Lung (tissue), 12 donors: Measurements from ENCODE around the gene HCN4. TPM values are rescaled to one million over a fixed set of nuclear protein-coding genes. Genes with fewer than 3 reads are reported as not detected.
"Not testable (repeated sequence)": the region's sequence is repeated elsewhere in the genome, so short reads cannot be mapped to it uniquely, and the experiment has no call there.

ENCODE experiments used
- ATAC-seq: fragments of 200-7000 bp; cut with Tn5 transposase; one replicate; pipeline ENCODE4 v1.9.1; 2020; ENCODE audit warnings: moderate number of reproducible peaks; ENCODE audit not compliant: insufficient read depth, low FRiP score
- DNase-seq, 3 donors: peaks; one replicate each; pipeline ENCODE4 v3.0.0-alpha.2; 2013 to 2017
- H3K27ac ChIP-seq, 2 donors: one replicate each; pipeline ENCODE4 v1.5.1; 2013; ENCODE audit warnings: mild to moderate bottlenecking in 2 of 2, moderate library complexity in 2 of 2, control low read depth in 1 of 2, inconsistent platforms in 1 of 2, low read depth in 1 of 2, low read length in 1 of 2
- H3K27me3 ChIP-seq, 3 donors: one replicate each; pipeline ENCODE4 v1.5.1; 2013; ENCODE audit warnings: low read length in 2 of 3; ENCODE audit not compliant: control insufficient read depth in 3 of 3, insufficient read depth in 3 of 3
- H3K36me3 ChIP-seq, 4 donors: one replicate each; pipeline ENCODE4 v1.5.1; 2013; ENCODE audit warnings: low read length in 4 of 4, mild to moderate bottlenecking in 1 of 4, moderate library complexity in 1 of 4; ENCODE audit not compliant: control insufficient read depth in 4 of 4, insufficient read depth in 4 of 4
- H3K4me1 ChIP-seq, 5 donors: one replicate each; pipeline ENCODE4 v1.5.1; 2013; ENCODE audit warnings: low read length in 5 of 5, mild to moderate bottlenecking in 2 of 5, moderate library complexity in 1 of 5; ENCODE audit not compliant: control insufficient read depth in 5 of 5, insufficient read depth in 5 of 5
- H3K4me3 ChIP-seq: one replicate; pipeline ENCODE4 v1.5.1; 2013; ENCODE audit warnings: mild to moderate bottlenecking, control low read depth, moderate library complexity
- H3K9ac ChIP-seq, 2 donors: one replicate each; pipeline ENCODE4 v1.5.1; 2013; ENCODE audit warnings: low read length in 2 of 2, control low read depth in 1 of 2; ENCODE audit not compliant: insufficient read depth in 1 of 2
- H3K9me3 ChIP-seq, 4 donors: one replicate each; pipeline ENCODE4 v1.5.1; 2013; ENCODE audit warnings: low read length in 3 of 4, mild to moderate bottlenecking in 1 of 4, moderate library complexity in 1 of 4; ENCODE audit not compliant: control insufficient read depth in 4 of 4, insufficient read depth in 3 of 4
- WGBS, 2 donors: extraction: QIAGEN DNeasy Blood & Tissue Kit; methylation state at CpG; one replicate each; pipeline ENCODE4 v1.1.7; 2013; 5-methylcytosine and 5-hydroxymethylcytosine counted together
- polyA plus RNA-seq, 2 donors: library from polyadenylated mRNA; stranded (reverse); fragments of 200-250 nt; gene quantifications; one replicate each; pipeline ENCODE4 v1.2.1, GENCODE V29; 2013
- total RNA-seq, 2 donors: library from RNA; depleted of rRNA in 1 of 2; stranded (reverse); fragments of >200 nt in 1 of 2; gene quantifications; one replicate each; pipeline ENCODE4 v1.2.1, GENCODE V29; 2014 to 2021
- TF ChIP-seq, protein P1 (sequence below): IDR thresholded peaks from 2 replicates; pipeline ENCODE4 v1.5.1; 2012; ENCODE audit warnings: mild to moderate bottlenecking; ENCODE audit errors: control extremely low read depth, extremely low read depth
- donor health status: control.
- donor health status: control.
- donor health status: Bipolar disorder and iron deficiency.
- donor health status: healthy.
- donor health status: DM: yes; HTN: yes; CAD: no.

HCN4 gene
- total and polyA plus RNA-seq, 4 donors = 0.06 to 1.0 (median 0.21) TPM

DNA sequence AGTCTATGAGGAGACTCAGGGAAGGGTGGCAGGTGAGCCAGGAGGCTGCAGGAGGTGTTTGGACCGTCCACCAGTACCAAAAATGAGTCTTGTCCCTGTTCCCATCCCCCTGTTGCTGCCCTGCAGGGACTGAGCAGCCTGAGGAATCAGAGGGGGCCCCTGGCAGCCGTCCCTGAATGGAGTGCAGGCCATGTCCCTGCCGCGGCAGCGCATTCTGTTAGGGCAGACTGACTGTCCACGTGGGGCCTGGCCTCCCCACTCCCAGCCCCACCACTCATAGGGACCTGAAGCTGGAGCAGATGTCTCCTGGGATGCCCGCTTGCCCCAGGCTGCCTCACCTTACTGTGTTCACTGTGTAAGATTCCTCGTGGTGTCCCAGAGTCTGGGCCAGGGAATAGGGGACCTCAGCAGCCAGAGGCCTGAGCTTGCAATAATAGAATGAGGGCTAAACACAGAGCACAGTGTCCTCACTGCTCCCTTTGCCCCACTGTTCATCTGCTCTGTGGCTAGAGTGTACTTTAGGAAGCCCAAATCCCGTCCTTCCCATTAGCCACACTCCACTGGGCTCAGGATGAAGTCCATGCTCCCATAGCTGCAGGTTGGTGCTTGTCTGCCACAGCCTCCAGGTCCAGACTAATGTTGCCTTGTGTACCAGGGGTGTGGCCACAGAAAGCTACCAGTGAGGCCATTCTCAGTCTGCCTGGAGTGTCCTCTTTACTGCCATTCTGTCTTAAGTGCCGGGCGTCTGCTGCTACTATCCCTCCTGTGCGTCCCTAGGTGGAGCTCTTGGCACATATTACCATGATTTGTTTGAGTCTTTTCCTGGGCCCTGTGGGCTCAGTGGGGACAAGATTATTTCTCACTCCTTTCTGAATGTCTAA is 63.2 kb downstream of the HCN4 start:
- peak in 2 of 3 donors; percentile 31 to 61 for DNase-seq
- WGBS, 2 donors = 74 to 75% methylated on average over 12 of the region's 12 CpGs
- ATAC-seq = no peak
- Histone ChIP-seq H3K9ac (no peak overlapping the region), H3K4me1 (no peaks in the 10 kb centered on the region), H3K27me3 (no peaks in the 10 kb centered on the region), H3K9me3 (no peaks in the 10 kb centered on the region), H3K36me3 (peaks cover 0 to 26% (median 10%) of the 10 kb centered on the region in 4 donors), H3K27ac (no peak overlapping the region), H3K4me3 (no peak overlapping the region)
- TF ChIP-seq, protein P1, sequence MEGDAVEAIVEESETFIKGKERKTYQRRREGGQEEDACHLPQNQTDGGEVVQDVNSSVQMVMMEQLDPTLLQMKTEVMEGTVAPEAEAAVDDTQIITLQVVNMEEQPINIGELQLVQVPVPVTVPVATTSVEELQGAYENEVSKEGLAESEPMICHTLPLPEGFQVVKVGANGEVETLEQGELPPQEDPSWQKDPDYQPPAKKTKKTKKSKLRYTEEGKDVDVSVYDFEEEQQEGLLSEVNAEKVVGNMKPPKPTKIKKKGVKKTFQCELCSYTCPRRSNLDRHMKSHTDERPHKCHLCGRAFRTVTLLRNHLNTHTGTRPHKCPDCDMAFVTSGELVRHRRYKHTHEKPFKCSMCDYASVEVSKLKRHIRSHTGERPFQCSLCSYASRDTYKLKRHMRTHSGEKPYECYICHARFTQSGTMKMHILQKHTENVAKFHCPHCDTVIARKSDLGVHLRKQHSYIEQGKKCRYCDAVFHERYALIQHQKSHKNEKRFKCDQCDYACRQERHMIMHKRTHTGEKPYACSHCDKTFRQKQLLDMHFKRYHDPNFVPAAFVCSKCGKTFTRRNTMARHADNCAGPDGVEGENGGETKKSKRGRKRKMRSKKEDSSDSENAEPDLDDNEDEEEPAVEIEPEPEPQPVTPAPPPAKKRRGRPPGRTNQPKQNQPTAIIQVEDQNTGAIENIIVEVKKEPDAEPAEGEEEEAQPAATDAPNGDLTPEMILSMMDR = peak; percentile 9

DNA sequence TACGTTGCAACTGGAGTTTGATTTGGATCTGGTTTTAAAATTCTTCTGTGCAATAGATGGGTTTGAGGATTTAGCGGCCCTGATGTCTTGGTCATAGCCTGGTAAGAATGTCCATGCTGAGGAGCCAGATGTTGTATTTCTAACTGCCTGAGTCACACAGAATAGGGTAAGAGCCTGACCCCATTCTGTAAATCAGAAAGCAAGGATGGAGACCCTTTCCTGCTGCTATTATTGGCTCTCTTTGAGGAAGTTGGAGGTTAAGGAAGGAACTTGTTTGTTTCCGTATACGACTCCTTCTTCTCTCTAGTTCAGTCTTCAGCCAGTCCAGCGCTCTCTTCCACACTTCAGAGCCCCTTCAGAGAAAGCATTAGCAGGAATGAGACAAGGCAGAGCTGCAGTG is 65.1 kb downstream of the HCN4 start:
- no peaks in the 10 kb centered on the region for H3K9me3 ChIP-seq
- no peak for ATAC-seq
- DNase-seq = no peak
- H3K9ac ChIP-seq = no peak overlapping the region
- H3K4me3 ChIP-seq = no peak overlapping the region
- TF ChIP-seq, protein P1 = no peak
- H3K36me3 ChIP-seq = peaks cover 2 to 35% (median 11%) of the 10 kb centered on the region in 4 donors
- H3K4me1 ChIP-seq = no peaks in the 10 kb centered on the region
- H3K27ac ChIP-seq = no peak overlapping the region
- no peaks in the 10 kb centered on the region for H3K27me3 ChIP-seq
- 34 to 58% methylated on average over 5 of the region's 5 CpGs for WGBS, 2 donors

DNA sequence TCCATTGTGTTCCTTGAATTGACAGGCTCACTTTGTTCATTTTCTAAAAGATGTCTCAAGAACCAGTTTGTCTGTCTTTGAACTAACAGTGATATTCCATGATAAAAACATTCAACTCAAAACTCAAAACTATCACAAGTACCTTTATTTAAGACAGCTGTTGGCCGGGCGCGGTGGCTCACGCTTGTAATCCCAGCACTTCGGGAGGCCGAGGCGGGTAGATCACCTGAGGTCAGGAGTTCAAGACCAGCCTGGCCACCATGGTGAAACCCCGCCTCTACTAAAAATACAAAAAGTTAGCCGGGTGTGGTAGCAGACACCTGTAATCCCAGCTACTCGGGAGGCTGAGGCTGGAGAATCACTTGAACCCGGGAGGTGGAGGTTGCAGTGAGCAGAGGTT is 68.5 kb downstream of the HCN4 start:
- peaks cover 2 to 44% (median 17%) of the 10 kb centered on the region in 4 donors for H3K36me3 ChIP-seq
- DNase-seq = not testable (repeated sequence)
- WGBS, 2 donors = 93 to 96% methylated on average over 11 of the region's 11 CpGs

DNA sequence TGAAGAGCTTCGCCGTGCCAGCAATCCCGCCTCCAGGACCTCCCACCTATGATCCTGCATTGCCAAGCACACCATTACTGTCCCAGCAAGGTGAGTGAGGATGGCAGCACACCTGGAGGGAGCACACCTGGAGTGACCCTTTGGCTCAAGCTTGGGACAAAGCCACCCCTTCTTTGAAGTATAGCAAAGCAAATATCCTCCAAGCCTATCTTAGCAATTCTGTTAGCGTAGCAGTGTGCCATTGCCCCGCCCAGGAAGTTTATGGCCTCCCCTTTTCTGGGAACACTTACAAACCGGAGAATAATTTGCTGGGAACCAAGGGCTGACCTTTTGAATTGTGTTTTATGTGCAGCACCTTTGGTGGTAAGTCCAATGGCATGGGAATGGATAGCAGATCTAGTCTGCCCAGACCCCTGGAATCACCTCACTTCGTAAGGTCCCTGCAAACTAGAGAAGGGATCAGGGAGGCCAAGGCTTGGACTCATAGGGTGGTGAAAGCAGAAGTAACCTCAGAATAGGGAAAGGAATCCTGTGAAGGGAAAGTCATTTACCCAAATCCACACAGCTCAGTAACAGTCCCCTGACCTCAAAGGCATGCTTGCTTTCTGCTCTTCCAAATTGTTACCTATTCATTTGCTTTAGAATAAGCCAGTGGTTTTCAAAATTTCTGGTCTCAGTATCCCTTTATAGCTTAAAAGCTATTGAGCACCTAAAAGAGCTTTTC is 70.1 kb downstream of the HCN4 start:
- Histone ChIP-seq H3K27ac (no peak overlapping the region), H3K4me1 (no peaks in the 10 kb centered on the region), H3K27me3 (no peaks in the 10 kb centered on the region), H3K36me3 (peaks cover 2 to 50% (median 18%) of the 10 kb centered on the region in 4 donors), H3K9me3 (no peaks in the 10 kb centered on the region), H3K9ac (no peak overlapping the region), H3K4me3 (no peak overlapping the region)
- DNase-seq (no peak), ATAC-seq (no peak)
- TF ChIP-seq, protein P1 = no peak
- 79 to 85% methylated on average over 7 of the region's 7 CpGs for WGBS, 2 donors

More for the DNA sequence above, 68.5 kb downstream of the HCN4 start:
- H3K4me1 ChIP-seq, H3K9ac ChIP-seq, H3K27me3 ChIP-seq, H3K9me3 ChIP-seq, H3K4me3 ChIP-seq, H3K27ac ChIP-seq, ATAC-seq: not testable (repeated sequence)
